NCI-H2107 treated with DMSO at 0.1 percent for 48 hours (cell line): ENCODE results near the gene NRBP1.

Experiments
- DNase-seq: peaks from one replicate; lab custom pipeline; 2025; ENCODE audit not compliant: unreplicated experiment; lab: John Stamatoyannopoulos, UW

The NRBP1 gene

GRCh38 chr2:27428213-27428977 is at the start of gene NRBP1:
TSS of gene NRBP1 (plus strand) at chr2:27428631. CDS start at chr2:27433274, 4,643 bp downstream.
- peak; percentile 80 for DNase-seq

- no peak for DNase-seq
Measured at GRCh38 chr2:27378809-27379290, 49.6 kb upstream of the NRBP1 start.

- DNase-seq = no peak
Measured at GRCh38 chr2:27379383-27379835, 49.0 kb upstream of the NRBP1 start.

GRCh38 chr2:27379836-27380625 is 48.4 kb upstream of the NRBP1 start:
- no peak for DNase-seq

GRCh38 chr2:27380626-27381545 is 47.5 kb upstream of the NRBP1 start, which contains the start of gene ZNF513:
TSS of gene ZNF513 (minus strand) at chr2:27380734. CDS start at chr2:27380526, 208 bp downstream.
- peak; percentile 79 for DNase-seq

- no peak for DNase-seq
Measured at GRCh38 chr2:27381577-27382181, 46.8 kb upstream of the NRBP1 start.

GRCh38 chr2:27390822-27391679 is 37.4 kb upstream of the NRBP1 start:
- no peak for DNase-seq

- no peak for DNase-seq
Measured at GRCh38 chr2:27393225-27393624, 35.2 kb upstream of the NRBP1 start.

GRCh38 chr2:27398962-27399361 is 29.5 kb upstream of the NRBP1 start:
- DNase-seq = no peak

- DNase-seq = no peak
Measured at GRCh38 chr2:27400348-27401135, 27.9 kb upstream of the NRBP1 start.

GRCh38 chr2:27407798-27408491 is 20.5 kb upstream of the NRBP1 start:
- peak; percentile 54 for DNase-seq

GRCh38 chr2:27408601-27409320 is 19.7 kb upstream of the NRBP1 start:
- DNase-seq = peak; percentile 7

GRCh38 chr2:27409321-27410073 is 18.9 kb upstream of the NRBP1 start, which contains the start of gene PPM1G:
TSS of gene PPM1G (minus strand) at chr2:27409591. CDS start at chr2:27409422, 169 bp downstream.
- peak; percentile 91 for DNase-seq

- DNase-seq = no peak
Measured at GRCh38 chr2:27412419-27413152, 15.8 kb upstream of the NRBP1 start.

- no peak for DNase-seq
Measured at GRCh38 chr2:27416151-27416550, 12.3 kb upstream of the NRBP1 start.

- no peak for DNase-seq
Measured at GRCh38 chr2:27420996-27421395, 7.4 kb upstream of the NRBP1 start.
